Measurements from ENCODE around the gene UNC13D. TPM values are rescaled to one million over a fixed set of nuclear protein-coding genes. Genes with fewer than 3 reads are reported as not detected.

UNC13D gene
- total RNA-seq, 1 donor from 2014 or later = 11.5 TPM

DNA sequence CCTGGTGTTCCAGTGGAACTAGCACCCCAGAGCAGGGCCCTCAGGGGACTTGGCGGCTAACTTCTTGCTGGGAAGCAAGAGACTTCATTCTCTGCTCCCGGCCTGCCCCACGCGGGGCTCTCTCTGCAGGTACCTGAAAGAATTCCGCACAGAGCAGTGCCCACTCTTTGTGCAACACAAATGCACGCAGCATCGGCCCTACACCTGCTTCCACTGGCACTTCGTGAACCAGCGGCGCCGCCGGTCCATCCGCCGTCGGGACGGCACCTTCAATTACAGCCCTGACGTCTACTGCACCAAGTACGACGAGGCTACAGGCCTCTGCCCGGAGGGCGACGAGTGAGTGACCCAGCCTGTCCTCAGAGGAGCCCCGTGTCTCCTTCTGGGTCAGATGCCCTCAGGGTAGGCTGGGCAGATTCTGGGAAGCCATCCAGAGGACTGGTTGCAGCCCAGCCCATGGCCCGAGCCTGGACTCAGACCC is 34.5 kb downstream of the UNC13D start:
- no peaks in the 10 kb centered on the region for H3K9me3 Mint-ChIP-seq (ENCODE audit: unreplicated experiment)
- H3K27me3 Mint-ChIP-seq (ENCODE audit: unreplicated experiment) = peaks cover 5% of the 10 kb centered on the region
- peaks cover 15% of the 10 kb centered on the region for H3K36me3 Mint-ChIP-seq (ENCODE audit: low read depth, unreplicated experiment)
- H3K27ac Mint-ChIP-seq (ENCODE audit: unreplicated experiment) = no peak overlapping the region
- no peaks in the 10 kb centered on the region for H3K4me1 Mint-ChIP-seq (ENCODE audit: unreplicated experiment)
- TF ChIP-seq CTCF (IDR thresholded peaks at IDR 0.05; ENCODE audit: unreplicated experiment) = no peak
- no peak for DNase-seq (ENCODE audit: low spot score)
- H3K4me3 Mint-ChIP-seq (ENCODE audit: unreplicated experiment) = no peak overlapping the region

- Mint-ChIP-seq H3K27ac (ENCODE audit: unreplicated experiment) (no peak overlapping the region), H3K4me3 (ENCODE audit: unreplicated experiment) (no peak overlapping the region), H3K27me3 (ENCODE audit: unreplicated experiment) (peaks cover 4% of the 10 kb centered on the region), H3K4me1 (ENCODE audit: unreplicated experiment) (no peaks in the 10 kb centered on the region), H3K9me3 (ENCODE audit: unreplicated experiment) (no peaks in the 10 kb centered on the region), H3K36me3 (ENCODE audit: low read depth, unreplicated experiment) (peaks cover 14% of the 10 kb centered on the region)
- no peak for DNase-seq (ENCODE audit: low spot score)
- TF ChIP-seq CTCF (IDR thresholded peaks at IDR 0.05; ENCODE audit: unreplicated experiment) = no peak
Measured at GRCh38 chr17:75808905-75809621, 35.1 kb downstream of the UNC13D start.

DNA sequence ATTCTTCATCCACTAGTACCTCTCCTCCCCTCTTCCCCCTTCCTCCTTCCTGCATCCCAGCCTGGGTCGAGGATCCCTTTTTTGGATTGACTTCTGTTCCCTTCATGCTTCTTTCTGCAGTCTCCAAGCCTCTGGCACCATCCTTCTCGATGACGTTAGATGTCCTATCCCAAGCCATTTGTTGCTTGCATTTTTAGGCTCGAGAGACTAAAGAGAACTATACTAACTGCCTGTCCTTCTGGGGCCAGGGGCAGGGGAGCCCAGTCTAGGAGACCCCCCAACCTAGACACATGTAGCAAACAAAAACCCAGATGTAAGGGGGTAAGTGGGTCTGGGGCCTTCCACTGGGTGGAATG is 35.7 kb downstream of the UNC13D start:
- no peak overlapping the region for H3K4me3 Mint-ChIP-seq (ENCODE audit: unreplicated experiment)
- H3K36me3 Mint-ChIP-seq (ENCODE audit: low read depth, unreplicated experiment) = peaks cover 11% of the 10 kb centered on the region
- H3K27ac Mint-ChIP-seq (ENCODE audit: unreplicated experiment) = no peak overlapping the region

DNA sequence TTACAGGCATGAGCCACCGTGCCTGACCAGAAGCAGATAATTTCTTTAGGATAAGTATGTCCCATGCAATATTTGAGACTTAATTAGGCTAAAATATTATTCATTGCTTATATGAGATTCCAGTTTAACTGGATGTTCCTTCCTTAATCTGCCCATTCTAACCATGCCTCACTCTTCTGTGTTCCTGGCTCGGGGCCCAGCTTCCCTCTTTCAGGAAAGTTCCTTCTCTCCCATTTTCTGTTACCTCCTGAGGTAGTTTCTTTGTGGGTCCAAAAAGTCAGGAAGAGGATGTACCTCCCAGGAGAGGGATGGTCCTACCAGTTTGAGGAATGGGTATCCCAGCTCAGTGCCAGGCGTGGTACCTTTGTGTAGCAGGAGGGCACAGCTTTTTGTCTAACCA is 36.3 kb downstream of the UNC13D start:
- TF ChIP-seq CTCF (IDR thresholded peaks at IDR 0.05; ENCODE audit: unreplicated experiment) = no peak
- Mint-ChIP-seq H3K36me3 (ENCODE audit: low read depth, unreplicated experiment) (peaks cover 11% of the 10 kb centered on the region), H3K27me3 (ENCODE audit: unreplicated experiment) (peaks cover 2% of the 10 kb centered on the region), H3K4me1 (ENCODE audit: unreplicated experiment) (no peaks in the 10 kb centered on the region), H3K4me3 (ENCODE audit: unreplicated experiment) (no peak overlapping the region), H3K27ac (ENCODE audit: unreplicated experiment) (no peak overlapping the region), H3K9me3 (ENCODE audit: unreplicated experiment) (no peaks in the 10 kb centered on the region)
- DNase-seq (ENCODE audit: low spot score) = no peak

More for the DNA sequence above, 35.7 kb downstream of the UNC13D start:
- Mint-ChIP-seq H3K4me1 (ENCODE audit: unreplicated experiment) (no peaks in the 10 kb centered on the region), H3K27me3 (ENCODE audit: unreplicated experiment) (peaks cover 2% of the 10 kb centered on the region), H3K9me3 (ENCODE audit: unreplicated experiment) (no peaks in the 10 kb centered on the region)
- TF ChIP-seq CTCF (IDR thresholded peaks at IDR 0.05; ENCODE audit: unreplicated experiment) = no peak
- DNase-seq (ENCODE audit: low spot score) = no peak

- Mint-ChIP-seq H3K36me3 (ENCODE audit: low read depth, unreplicated experiment) (peaks cover 7% of the 10 kb centered on the region), H3K9me3 (ENCODE audit: unreplicated experiment) (no peaks in the 10 kb centered on the region), H3K4me3 (ENCODE audit: unreplicated experiment) (no peak overlapping the region), H3K27ac (ENCODE audit: unreplicated experiment) (no peak overlapping the region), H3K4me1 (ENCODE audit: unreplicated experiment) (no peaks in the 10 kb centered on the region), H3K27me3 (ENCODE audit: unreplicated experiment) (no peaks in the 10 kb centered on the region)
- DNase-seq (ENCODE audit: low spot score) = no peak
- TF ChIP-seq CTCF (IDR thresholded peaks at IDR 0.05; ENCODE audit: unreplicated experiment) = no peak
Measured at GRCh38 chr17:75806822-75807500, 37.2 kb downstream of the UNC13D start.

All from endothelial cell (in vitro differentiated cells).